ENCODE data around the gene IPO8. TPM values are rescaled to one million over a fixed set of nuclear protein-coding genes. Genes with fewer than 3 reads are reported as not detected.

Gene IPO8
- total RNA-seq, 1 donor, result 25.7 TPM

- Histone ChIP-seq H3K4me2 (ENCODE audit: insufficient read depth, low read length) (peak overlapping the region; percentile 46), H3K79me2 (ENCODE audit: insufficient read depth, low read length) (peaks cover 23% of the 10 kb centered on the region), H3K4me1 (ENCODE audit: insufficient read depth, low read length) (peaks cover 11% of the 10 kb centered on the region), H3K36me3 (ENCODE audit: insufficient read depth, low read length) (peaks cover 57% of the 10 kb centered on the region), H3K27ac (ENCODE audit: low read depth, low read length) (peak overlapping the region; percentile 8), H4K20me1 (ENCODE audit: insufficient read depth, low read length) (no peaks in the 10 kb centered on the region), H3K9me3 (ENCODE audit: low read depth, low read length) (no peaks in the 10 kb centered on the region), H2AFZ (ENCODE audit: low read length) (no peak overlapping the region), H3K27me3 (ENCODE audit: insufficient read depth, low read length) (no peaks in the 10 kb centered on the region), H3K4me3 (ENCODE audit: insufficient read depth, low read length) (no peak overlapping the region)
- no peak for TF ChIP-seq CTCF (IDR thresholded peaks at IDR 0.05; ENCODE audit: extremely low read depth, low read depth, low read length)
- peak; percentile 72 for DNase-seq (ENCODE audit: insufficient read length, low spot score, missing footprints)
Observed at GRCh38 chr12:30725739-30726138, 30.1 kb upstream of the IPO8 start.

GRCh38 chr12:30719060-30719459, 23.4 kb upstream of the IPO8 start:
- Histone ChIP-seq H3K27me3 (ENCODE audit: insufficient read depth, low read length) (no peaks in the 10 kb centered on the region), H3K9me3 (ENCODE audit: low read depth, low read length) (no peaks in the 10 kb centered on the region), H3K4me2 (ENCODE audit: insufficient read depth, low read length) (peak overlapping the region; percentile 37), H4K20me1 (ENCODE audit: insufficient read depth, low read length) (no peaks in the 10 kb centered on the region), H3K36me3 (ENCODE audit: insufficient read depth, low read length) (peaks cover 62% of the 10 kb centered on the region), H3K79me2 (ENCODE audit: insufficient read depth, low read length) (peaks cover 11% of the 10 kb centered on the region), H2AFZ (ENCODE audit: low read length) (no peak overlapping the region), H3K27ac (ENCODE audit: low read depth, low read length) (peak overlapping the region; percentile 5), H3K4me1 (ENCODE audit: insufficient read depth, low read length) (peaks cover 12% of the 10 kb centered on the region), H3K4me3 (ENCODE audit: insufficient read depth, low read length) (no peak overlapping the region)
- DNase-seq (ENCODE audit: insufficient read length, low spot score, missing footprints), result peak; percentile 88
- no peak for TF ChIP-seq CTCF (IDR thresholded peaks at IDR 0.05; ENCODE audit: extremely low read depth, low read depth, low read length)

- H3K27ac ChIP-seq (ENCODE audit: low read depth, low read length), result no peak overlapping the region
- H2AFZ ChIP-seq (ENCODE audit: low read length), result no peak overlapping the region
- no peaks in the 10 kb centered on the region for H3K79me2 ChIP-seq (ENCODE audit: insufficient read depth, low read length)
- H3K4me3 ChIP-seq (ENCODE audit: insufficient read depth, low read length), result no peak overlapping the region
- TF ChIP-seq CTCF (IDR thresholded peaks at IDR 0.05; ENCODE audit: extremely low read depth, low read depth, low read length), result no peak
- peaks cover 23% of the 10 kb centered on the region for H3K36me3 ChIP-seq (ENCODE audit: insufficient read depth, low read length)
- no peaks in the 10 kb centered on the region for H3K27me3 ChIP-seq (ENCODE audit: insufficient read depth, low read length)
- H3K4me2 ChIP-seq (ENCODE audit: insufficient read depth, low read length), result no peak overlapping the region
- DNase-seq (ENCODE audit: insufficient read length, low spot score, missing footprints), result no peak
- H3K9me3 ChIP-seq (ENCODE audit: low read depth, low read length), result no peaks in the 10 kb centered on the region
- H3K4me1 ChIP-seq (ENCODE audit: insufficient read depth, low read length), result no peaks in the 10 kb centered on the region
- H4K20me1 ChIP-seq (ENCODE audit: insufficient read depth, low read length), result no peaks in the 10 kb centered on the region
Observed at GRCh38 chr12:30707613-30708342, 12.1 kb upstream of the IPO8 start.

- DNase-seq (ENCODE audit: insufficient read length, low spot score, missing footprints), result no peak
- no peaks in the 10 kb centered on the region for H3K79me2 ChIP-seq (ENCODE audit: insufficient read depth, low read length)
- no peaks in the 10 kb centered on the region for H4K20me1 ChIP-seq (ENCODE audit: insufficient read depth, low read length)
- H3K27me3 ChIP-seq (ENCODE audit: insufficient read depth, low read length), result no peaks in the 10 kb centered on the region
- H3K4me1 ChIP-seq (ENCODE audit: insufficient read depth, low read length), result no peaks in the 10 kb centered on the region
- peaks cover 20% of the 10 kb centered on the region for H3K36me3 ChIP-seq (ENCODE audit: insufficient read depth, low read length)
- no peak overlapping the region for H2AFZ ChIP-seq (ENCODE audit: low read length)
- H3K9me3 ChIP-seq (ENCODE audit: low read depth, low read length), result no peaks in the 10 kb centered on the region
- H3K27ac ChIP-seq (ENCODE audit: low read depth, low read length), result no peak overlapping the region
- no peak overlapping the region for H3K4me3 ChIP-seq (ENCODE audit: insufficient read depth, low read length)
- H3K4me2 ChIP-seq (ENCODE audit: insufficient read depth, low read length), result no peak overlapping the region
- TF ChIP-seq CTCF (IDR thresholded peaks at IDR 0.05; ENCODE audit: extremely low read depth, low read depth, low read length), result no peak
Observed at GRCh38 chr12:30706476-30706875, 10.8 kb upstream of the IPO8 start.

Measured in osteoblast (primary cell).